ENCODE results near the gene CYTH4.

DNA sequence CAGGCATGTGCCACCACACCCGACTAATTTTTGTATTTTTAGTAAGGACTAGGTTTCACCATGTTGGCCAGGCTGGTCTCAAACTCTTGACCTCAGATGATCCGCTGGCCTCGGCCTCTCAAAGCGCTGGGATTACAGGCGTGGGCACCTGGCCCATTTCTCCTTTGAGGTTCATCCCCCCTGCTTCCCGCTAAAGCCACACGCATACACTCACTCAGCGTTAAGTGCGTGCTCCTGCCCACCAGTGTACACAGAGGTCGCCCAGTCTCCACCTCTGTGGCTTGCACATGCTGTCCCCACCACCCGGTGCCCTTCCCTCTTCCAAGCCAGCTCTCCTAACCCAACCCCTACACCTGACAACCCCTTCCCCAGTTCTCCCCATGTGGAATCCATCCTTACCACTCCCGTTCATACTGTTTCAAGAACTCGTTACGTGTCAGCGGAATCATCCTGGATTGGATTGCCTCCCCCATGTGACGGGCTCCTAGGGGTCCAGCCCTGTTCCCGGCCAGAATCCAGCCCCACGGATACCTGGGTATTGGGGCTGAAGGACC is 15.7 kb upstream of the CYTH4 start:
- TF ChIP-seq, protein P1, sequence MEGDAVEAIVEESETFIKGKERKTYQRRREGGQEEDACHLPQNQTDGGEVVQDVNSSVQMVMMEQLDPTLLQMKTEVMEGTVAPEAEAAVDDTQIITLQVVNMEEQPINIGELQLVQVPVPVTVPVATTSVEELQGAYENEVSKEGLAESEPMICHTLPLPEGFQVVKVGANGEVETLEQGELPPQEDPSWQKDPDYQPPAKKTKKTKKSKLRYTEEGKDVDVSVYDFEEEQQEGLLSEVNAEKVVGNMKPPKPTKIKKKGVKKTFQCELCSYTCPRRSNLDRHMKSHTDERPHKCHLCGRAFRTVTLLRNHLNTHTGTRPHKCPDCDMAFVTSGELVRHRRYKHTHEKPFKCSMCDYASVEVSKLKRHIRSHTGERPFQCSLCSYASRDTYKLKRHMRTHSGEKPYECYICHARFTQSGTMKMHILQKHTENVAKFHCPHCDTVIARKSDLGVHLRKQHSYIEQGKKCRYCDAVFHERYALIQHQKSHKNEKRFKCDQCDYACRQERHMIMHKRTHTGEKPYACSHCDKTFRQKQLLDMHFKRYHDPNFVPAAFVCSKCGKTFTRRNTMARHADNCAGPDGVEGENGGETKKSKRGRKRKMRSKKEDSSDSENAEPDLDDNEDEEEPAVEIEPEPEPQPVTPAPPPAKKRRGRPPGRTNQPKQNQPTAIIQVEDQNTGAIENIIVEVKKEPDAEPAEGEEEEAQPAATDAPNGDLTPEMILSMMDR (IDR thresholded peaks at IDR 0.05; ENCODE audit: control extremely low read depth in 1 of 3, insufficient read depth in 1 of 3, low read depth in 1 of 3, low read length in 3 of 3) = no peak
- TF ChIP-seq POLR2AphosphoS5 (IDR thresholded peaks at IDR 0.05; ENCODE audit: low read depth, low read length) (no peak), CEBPB (IDR thresholded peaks at IDR 0.05; ENCODE audit: low read depth, low read length) (no peak), ZNF274 (IDR thresholded peaks at IDR 0.05; ENCODE audit: borderline replicate concordance, extremely low read depth, low read length) (no peak), EZH2 (IDR thresholded peaks at IDR 0.05; ENCODE audit: low read depth, low read length, severe bottlenecking) (no peak), POLR2A (IDR thresholded peaks at IDR 0.05; ENCODE audit: control extremely low read depth in 1 of 2, low read depth in 2 of 2, low read length in 2 of 2) (no peak), SUZ12 (IDR thresholded peaks at IDR 0.05; ENCODE audit: low read length) (no peak), EP300 (IDR thresholded peaks at IDR 0.05; ENCODE audit: borderline replicate concordance in 1 of 2, low read depth in 2 of 2, low read length in 2 of 2) (no peak), TAF7 (optimal IDR thresholded peaks at IDR 0.05; ENCODE audit: borderline replicate concordance, low read depth, low read length) (no peak), KDM4A (IDR thresholded peaks at IDR 0.05; ENCODE audit: low read depth, low read length, severe bottlenecking) (no peak), SP2 (IDR thresholded peaks at IDR 0.05; ENCODE audit: low read length) (no peak), FOSL1 (IDR thresholded peaks at IDR 0.05; ENCODE audit: insufficient read depth, low read depth, low read length) (no peak)

All from H1 (cell line).